Kidney (tissue), 14 donors: ENCODE data around the gene ELOVL1. TPM values are rescaled to one million over a fixed set of nuclear protein-coding genes. Genes with fewer than 3 reads are reported as not detected.

ENCODE experiments used
- DNase-seq, 5 donors: peaks; one replicate each; pipeline ENCODE4 v3.0.0-alpha.2; 2013 to 2020
- FAIRE-seq: peaks from 2 replicates; lab custom pipeline; 2012; peaks lifted over from hg19 to GRCh38; lab: Jason Lieb, UNC
- H3K27ac ChIP-seq, 2 donors: one replicate each; pipeline ENCODE4 v1.7.0; 2013; ENCODE audit warnings: low read depth in 2 of 2, low read length in 2 of 2, inconsistent platforms in 1 of 2
- H3K27me3 ChIP-seq: one replicate; pipeline ENCODE4 v1.7.1; 2013; ENCODE audit warnings: low read length, inconsistent platforms; ENCODE audit not compliant: control insufficient read depth, insufficient read depth
- H3K36me3 ChIP-seq, 3 donors: one replicate each; pipeline versions ENCODE4 v1.7.0 to v1.7.1; 2013; ENCODE audit warnings: low read length in 3 of 3, control low read depth in 1 of 3, inconsistent platforms in 1 of 3; ENCODE audit not compliant: insufficient read depth in 3 of 3, control insufficient read depth in 2 of 3
- H3K4me1 ChIP-seq, 3 donors: one replicate each; pipeline versions ENCODE4 v1.7.0 to v1.7.1; 2013; ENCODE audit warnings: low read length in 3 of 3, inconsistent platforms in 1 of 3, low read depth in 1 of 3; ENCODE audit not compliant: control insufficient read depth in 2 of 3, insufficient read depth in 2 of 3
- H3K4me3 ChIP-seq, 3 donors: one replicate each; pipeline versions ENCODE4 v1.7.0 to v1.8.1; 2013; ENCODE audit warnings: low read length in 3 of 3, control low read depth in 1 of 3, inconsistent platforms in 1 of 3
- H3K9ac ChIP-seq, 3 donors: one replicate each; pipeline versions ENCODE4 v1.7.0 to v1.7.1; 2013; ENCODE audit warnings: low read length in 3 of 3, control low read depth in 1 of 3, inconsistent platforms in 1 of 3
- H3K9me3 ChIP-seq, 3 donors: one replicate each; pipeline versions ENCODE4 v1.7.0 to v1.7.1; 2013; ENCODE audit warnings: low read length in 3 of 3, control low read depth in 1 of 3, inconsistent platforms in 1 of 3; ENCODE audit not compliant: control insufficient read depth in 2 of 3, insufficient read depth in 1 of 3
- intact Hi-C: fragments of 100-400 bp; cut with DNase I; formaldehyde crosslinking; loops from one replicate; pipeline ENCODE4 v1.11.1; 2022
- polyA plus RNA-seq: library from polyadenylated mRNA; stranded (reverse); fragments of 350-450 nt; fragmentation: Illumina TruSeq; extraction: RNeasy Lipid Tissue Mini Kit (QIAGEN cat#74804); gene quantifications from one replicate; pipeline ENCODE4 v1.2.3, GENCODE V29; 2014; ENCODE audit warnings: low read depth, low replicate concordance; ENCODE audit not compliant: insufficient read depth
- total RNA-seq: library from RNA; stranded (reverse); fragmentation: NEBNext Ultra II Directional; extraction: Animal tissue kit (Norgen Biotek cat#: 25700); gene quantifications from one replicate; pipeline ENCODE4 v1.2.1, GENCODE V29; 2021
- TF ChIP-seq, protein P1 (sequence below): IDR thresholded peaks from 3 replicates; pipeline ENCODE4 v1.5.1; 2012; ENCODE audit warnings: mild to moderate bottlenecking, moderate library complexity, borderline replicate concordance; ENCODE audit not compliant: insufficient read depth; ENCODE audit errors: extremely low read depth
- donor health status: control.
- donor health status: control.
- donor health status: control.
- donor health status: control.
- donor health status: control.
- donor health status: DM: yes; HTN: yes; CAD: no.
- donor health status: Normal renal cell carcinoma (clear cell type).

ELOVL1 gene
- total and polyA plus RNA-seq, 2 donors from 2014 or later, result 85.1 to 86.0 TPM

DNA sequence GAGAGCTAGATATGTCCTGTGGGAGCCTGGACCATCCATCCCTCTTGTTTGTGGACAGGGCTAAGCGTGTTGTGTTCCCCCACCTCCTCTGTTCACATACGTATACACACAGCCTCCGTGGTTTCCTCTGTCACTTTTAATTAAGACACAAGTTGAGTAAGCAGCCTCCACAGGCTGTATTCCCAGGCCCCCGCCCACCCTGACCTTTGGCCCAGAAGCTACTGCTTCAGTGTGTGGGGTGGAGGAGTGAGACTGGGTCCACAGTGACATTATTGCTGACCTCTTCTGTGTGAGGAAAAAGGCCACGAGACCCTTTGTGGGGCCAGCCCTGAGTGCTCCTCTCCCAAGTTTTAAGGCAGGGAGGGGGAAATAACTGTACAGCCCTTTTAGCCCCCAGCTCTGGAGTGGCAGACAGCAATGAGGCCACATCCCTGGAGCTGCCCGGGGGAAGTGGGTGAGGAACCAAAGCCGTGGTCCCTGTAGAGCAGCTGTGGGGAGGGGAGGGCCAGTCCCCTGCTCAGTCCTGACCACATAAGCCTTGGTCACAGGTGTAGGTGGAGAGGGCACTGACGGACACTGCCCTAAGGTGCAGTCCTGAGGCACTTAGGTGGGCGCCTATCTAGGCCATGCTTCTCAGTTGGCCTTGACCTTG is 4.4 kb downstream of the ELOVL1 start:
- DNase-seq (no peak), FAIRE-seq (no peak)
- Histone ChIP-seq H3K27ac (no peak overlapping the region), H3K27me3 (no peaks in the 10 kb centered on the region), H3K36me3 (peaks cover 4 to 28% (median 18%) of the 10 kb centered on the region in 3 donors), H3K4me3 (no peak overlapping the region), H3K9ac (no peak overlapping the region), H3K4me1 (peaks cover 0 to 18% (median 5%) of the 10 kb centered on the region in 3 donors), H3K9me3 (no peaks in the 10 kb centered on the region)
- TF ChIP-seq, protein P1, sequence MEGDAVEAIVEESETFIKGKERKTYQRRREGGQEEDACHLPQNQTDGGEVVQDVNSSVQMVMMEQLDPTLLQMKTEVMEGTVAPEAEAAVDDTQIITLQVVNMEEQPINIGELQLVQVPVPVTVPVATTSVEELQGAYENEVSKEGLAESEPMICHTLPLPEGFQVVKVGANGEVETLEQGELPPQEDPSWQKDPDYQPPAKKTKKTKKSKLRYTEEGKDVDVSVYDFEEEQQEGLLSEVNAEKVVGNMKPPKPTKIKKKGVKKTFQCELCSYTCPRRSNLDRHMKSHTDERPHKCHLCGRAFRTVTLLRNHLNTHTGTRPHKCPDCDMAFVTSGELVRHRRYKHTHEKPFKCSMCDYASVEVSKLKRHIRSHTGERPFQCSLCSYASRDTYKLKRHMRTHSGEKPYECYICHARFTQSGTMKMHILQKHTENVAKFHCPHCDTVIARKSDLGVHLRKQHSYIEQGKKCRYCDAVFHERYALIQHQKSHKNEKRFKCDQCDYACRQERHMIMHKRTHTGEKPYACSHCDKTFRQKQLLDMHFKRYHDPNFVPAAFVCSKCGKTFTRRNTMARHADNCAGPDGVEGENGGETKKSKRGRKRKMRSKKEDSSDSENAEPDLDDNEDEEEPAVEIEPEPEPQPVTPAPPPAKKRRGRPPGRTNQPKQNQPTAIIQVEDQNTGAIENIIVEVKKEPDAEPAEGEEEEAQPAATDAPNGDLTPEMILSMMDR, result no peak
- intact Hi-C loops, result no loop called here

DNA sequence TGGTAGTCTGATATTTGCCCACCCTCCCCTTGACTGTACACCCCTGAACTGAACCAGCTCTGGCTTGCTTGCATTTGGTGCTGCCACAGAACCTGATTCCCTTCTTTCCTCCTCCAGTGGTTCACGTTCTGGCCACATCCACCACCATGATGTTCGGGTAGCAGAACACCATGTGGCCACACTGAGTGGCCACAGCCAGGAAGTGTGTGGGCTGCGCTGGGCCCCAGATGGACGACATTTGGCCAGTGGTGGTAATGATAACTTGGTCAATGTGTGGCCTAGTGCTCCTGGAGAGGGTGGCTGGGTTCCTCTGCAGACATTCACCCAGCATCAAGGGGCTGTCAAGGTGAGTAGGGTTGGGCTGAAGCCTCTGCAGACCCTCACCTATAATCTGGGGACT is 7.2 kb downstream of the ELOVL1 start:
- FAIRE-seq, result no peak
- H3K9ac ChIP-seq, result no peak overlapping the region

DNA sequence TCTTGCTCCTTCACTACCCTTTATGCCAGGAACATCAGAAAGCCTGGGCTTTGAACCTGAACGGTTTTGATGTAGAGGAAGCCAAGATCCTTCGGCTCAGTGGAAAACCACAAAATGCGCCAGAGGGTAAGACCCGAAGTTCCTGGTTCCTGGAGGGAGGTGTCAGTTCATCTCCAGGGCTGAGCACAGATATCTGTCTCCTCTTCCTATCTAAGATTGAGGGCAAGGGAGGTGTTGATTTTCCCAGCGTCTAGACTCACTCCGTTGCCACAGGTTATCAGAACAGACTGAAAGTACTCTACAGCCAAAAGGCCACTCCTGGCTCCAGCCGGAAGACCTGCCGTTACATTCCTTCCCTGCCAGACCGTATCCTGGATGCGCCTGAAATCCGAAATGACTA is 8.1 kb downstream of the ELOVL1 start:
- TF ChIP-seq, protein P1, result no peak
- Histone ChIP-seq H3K9me3 (no peaks in the 10 kb centered on the region), H3K27ac (no peak overlapping the region), H3K9ac (no peak overlapping the region), H3K27me3 (no peaks in the 10 kb centered on the region), H3K4me3 (peak overlapping the region in 1 of 3 donors; percentile 41), H3K4me1 (peaks cover 0 to 10% (median 6%) of the 10 kb centered on the region in 3 donors), H3K36me3 (peaks cover 4 to 19% (median 14%) of the 10 kb centered on the region in 3 donors)
- FAIRE-seq (no peak), DNase-seq (no peak)
- intact Hi-C loops, result no loop called here

More for the DNA sequence above, 7.2 kb downstream of the ELOVL1 start:
- no peak overlapping the region for H3K4me3 ChIP-seq
- TF ChIP-seq, protein P1, result no peak
- H3K27ac ChIP-seq, result no peak overlapping the region
- peaks cover 0 to 10% (median 6%) of the 10 kb centered on the region in 3 donors for H3K4me1 ChIP-seq
- DNase-seq, result no peak
- no peaks in the 10 kb centered on the region for H3K9me3 ChIP-seq
- intact Hi-C loops, result no loop called here
- no peaks in the 10 kb centered on the region for H3K27me3 ChIP-seq
- peaks cover 4 to 28% (median 18%) of the 10 kb centered on the region in 3 donors for H3K36me3 ChIP-seq
